HG03039 (cell line): ENCODE measurements around the gene RHBDD3.
"Not testable (repeated sequence)": the region's sequence is repeated elsewhere in the genome, so short reads cannot be mapped to it uniquely, and the experiment has no call there.

Experiments
- ATAC-seq: cut with Tn5 transposase; IDR thresholded peaks from one replicate; pipeline ENCODE4 v1.9.1; 2021; ENCODE audit warnings: mild to moderate bottlenecking, moderate library complexity; ENCODE audit not compliant: unreplicated experiment

The RHBDD3 gene

DNA sequence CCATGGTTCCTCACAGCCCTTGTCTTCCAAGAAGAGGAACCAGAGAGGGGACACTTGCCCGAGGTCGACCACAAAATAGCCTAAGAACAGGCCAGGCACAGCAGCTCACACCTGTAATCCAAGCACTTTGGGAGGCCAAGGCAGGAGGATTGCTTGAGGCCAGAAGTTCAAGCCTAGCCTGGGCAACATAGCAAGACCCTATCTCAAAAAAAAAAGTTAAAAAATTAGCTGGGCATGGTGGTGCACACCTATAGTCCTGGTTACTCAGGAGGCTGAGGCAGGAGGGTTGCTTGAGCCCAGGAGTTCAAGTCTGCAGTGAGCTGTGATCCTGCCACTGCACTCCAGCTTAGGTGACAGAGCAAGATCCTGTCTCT lies 48.4 kb downstream of the RHBDD3 start:
- not testable (repeated sequence) for ATAC-seq

- no peak for ATAC-seq
These were observed 48.9 kb downstream of the RHBDD3 start for GRCh38 chr22:29218758-29219408.

DNA sequence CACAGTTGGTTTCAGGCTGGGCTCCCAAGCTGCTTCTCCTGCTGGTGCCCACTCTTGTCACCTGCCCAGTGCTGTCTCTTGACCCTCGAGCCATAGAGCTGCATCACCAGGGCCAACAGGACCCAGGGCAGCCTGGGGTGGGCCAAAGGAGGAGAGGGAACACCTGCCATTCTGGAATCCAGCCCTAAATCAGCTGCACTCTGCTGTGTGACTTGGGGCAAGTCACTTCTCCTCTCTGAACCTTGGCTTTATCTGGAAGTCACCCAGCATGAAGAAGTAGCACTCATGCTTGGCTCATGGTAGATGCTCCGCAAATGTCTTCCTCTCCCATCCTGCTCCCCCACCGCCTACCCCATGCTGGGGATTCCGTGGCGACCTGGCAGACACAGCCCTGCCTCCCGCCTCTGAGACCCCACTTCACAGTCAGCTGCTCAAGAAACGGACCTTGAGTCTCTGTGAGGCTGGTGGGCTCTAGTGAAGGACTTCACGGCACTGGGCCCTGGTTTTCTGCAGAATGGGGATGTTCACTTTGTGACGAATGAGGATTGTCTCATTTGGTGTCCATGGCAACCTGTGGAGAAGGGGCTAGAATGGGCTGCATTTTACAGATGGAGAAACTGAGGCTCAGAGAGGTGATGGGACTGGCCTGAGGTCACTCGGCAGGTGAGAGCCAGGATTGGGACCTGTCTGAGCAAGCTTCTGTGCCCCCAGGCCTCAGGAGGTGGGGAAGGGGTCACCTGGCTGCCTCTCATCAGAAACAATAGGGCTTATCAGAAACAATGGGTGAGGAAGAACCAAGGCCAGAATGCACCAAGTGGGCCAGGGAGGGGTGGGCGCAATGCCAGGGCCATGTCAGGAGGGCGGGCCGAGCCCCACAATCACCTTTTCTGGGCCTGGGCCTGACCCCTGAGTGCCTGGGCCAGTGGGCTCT lies 49.7 kb downstream of the RHBDD3 start:
- no peak for ATAC-seq

GRCh38 chr22:29216873-29217666 lies 50.7 kb downstream of the RHBDD3 start:
- ATAC-seq = no peak

GRCh38 chr22:29216011-29216872 lies 51.5 kb downstream of the RHBDD3 start:
- no peak for ATAC-seq

DNA sequence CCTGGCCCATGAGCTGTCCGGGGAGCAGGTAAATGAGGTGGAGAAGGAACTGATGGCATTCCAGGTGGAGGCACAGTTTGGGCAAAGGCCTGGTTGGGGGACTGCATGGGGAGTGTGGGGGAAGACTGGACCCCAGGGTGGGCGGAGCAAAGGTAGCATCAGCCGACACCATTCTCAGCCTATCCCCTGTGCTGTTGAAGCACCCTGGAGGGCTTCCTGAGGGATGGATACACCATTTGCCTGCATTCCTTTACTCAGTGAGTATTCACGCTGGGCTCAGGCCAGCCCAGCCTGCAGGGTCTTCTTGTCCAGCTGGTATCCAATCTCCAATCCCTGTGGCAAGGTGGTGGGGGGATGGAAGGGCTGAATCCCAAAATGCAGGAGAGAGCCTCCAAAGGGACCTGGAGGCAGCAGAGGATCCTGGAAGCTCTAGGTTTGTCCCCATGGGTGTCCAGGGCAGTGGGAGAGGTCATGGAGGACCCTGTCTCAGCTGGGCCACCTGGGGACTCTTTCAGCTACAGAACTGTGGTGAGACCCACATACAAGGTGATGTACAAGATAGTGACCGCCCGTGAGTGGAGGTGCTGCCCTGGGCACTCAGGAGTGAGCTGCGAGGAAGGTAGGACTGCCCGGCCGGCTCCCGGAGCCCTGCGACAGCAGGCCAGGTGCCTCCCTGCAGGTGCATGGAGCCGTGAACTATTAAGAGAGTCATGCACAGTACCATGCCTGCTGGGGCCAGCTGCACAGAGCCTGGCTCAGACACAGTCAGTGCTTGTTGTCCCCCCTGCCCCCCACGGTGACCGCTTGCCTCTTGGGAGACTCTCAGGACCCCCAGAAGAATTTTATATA lies 52.5 kb downstream of the RHBDD3 start:
- no peak for ATAC-seq

GRCh38 chr22:29214232-29214631 lies 53.5 kb downstream of the RHBDD3 start:
- no peak for ATAC-seq

DNA sequence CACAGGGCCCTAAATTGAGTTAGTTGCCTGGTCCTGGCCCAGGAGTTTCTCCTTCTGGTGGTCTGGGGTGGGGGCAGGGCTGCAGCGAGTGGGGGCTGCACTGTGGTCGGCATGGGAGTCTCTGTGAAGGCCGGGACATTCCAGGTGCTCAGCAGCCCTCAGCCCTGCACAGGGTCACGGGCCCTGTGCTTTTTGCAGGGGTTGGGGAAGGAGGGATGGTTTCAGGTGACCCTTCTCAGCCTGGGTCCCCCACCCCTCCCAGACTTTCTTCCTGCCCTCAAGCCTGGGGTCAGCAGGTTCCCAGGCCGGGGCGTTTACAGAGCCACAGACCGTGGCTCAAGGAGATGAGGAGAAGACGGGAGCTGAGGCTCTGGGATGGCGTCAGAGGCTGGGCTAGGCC lies 54.3 kb downstream of the RHBDD3 start:
- no peak for ATAC-seq

- ATAC-seq = no peak
These were observed 55.0 kb downstream of the RHBDD3 start for GRCh38 chr22:29212743-29213142.

DNA sequence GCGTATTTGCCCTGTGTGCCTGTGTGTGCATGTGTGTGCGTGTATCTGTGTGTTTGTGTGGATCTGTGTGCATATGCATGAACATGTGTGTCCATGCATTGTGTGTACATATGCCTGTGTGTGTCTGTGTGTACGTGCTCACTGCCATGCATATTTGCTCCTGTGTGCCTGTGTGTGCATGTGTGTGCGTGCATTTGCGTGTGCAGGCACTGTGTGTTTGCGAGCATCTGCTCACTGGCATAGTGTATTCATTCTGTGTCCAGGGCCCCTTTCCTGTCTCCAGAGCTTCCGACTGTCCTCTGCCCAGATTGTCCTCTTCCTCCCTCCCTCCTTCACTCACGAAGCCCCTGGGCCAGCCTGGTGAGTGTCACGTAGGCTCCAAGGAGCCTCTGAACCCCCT lies 56.3 kb downstream of the RHBDD3 start:
- no peak for ATAC-seq

DNA sequence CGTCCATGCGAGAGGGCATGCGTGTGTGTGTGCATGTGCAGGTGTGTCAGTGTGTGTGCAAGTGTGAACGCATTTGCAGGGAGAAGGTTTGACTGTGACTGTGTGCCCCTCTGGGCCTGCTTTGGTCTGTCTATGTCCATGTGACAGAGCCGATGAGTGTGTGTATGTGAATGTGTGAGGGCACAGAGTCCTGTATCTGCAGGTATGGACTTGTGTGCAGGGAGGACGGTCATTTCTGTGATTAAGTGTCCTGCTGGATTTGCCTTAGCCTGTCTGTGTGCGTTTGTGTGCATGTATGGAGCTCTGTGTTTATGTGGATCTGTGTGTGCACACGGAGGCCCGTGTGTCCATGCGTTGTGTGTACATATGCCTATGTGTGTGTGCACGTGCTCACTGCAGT lies 56.7 kb downstream of the RHBDD3 start:
- no peak for ATAC-seq
